Hepatocyte (in vitro differentiated cells): ENCODE results near the gene TIMM50.

Experiments used
- CTCF ChIP-seq: fragments of 200-600 bp; sonication (generic); IDR thresholded peaks from 2 replicates; pipeline ENCODE4 v1.5.1; 2016; ENCODE audit warnings: antibody characterized with exemption, mild to moderate bottlenecking; ENCODE audit not compliant: poor library complexity
- EZH2 ChIP-seq: fragments of 200-600 bp; sonication (generic); IDR thresholded peaks from 2 replicates; pipeline ENCODE4 v1.6.1; 2016; ENCODE audit warnings: antibody characterized with exemption, mild to moderate bottlenecking, borderline replicate concordance
- EZH2phosphoT487 ChIP-seq: fragments of 200-600 bp; sonication (generic); IDR thresholded peaks from one replicate; pipeline ENCODE4 v1.6.1; 2018; ENCODE audit warnings: antibody characterized with exemption, mild to moderate bottlenecking, low read depth, moderate library complexity; ENCODE audit not compliant: unreplicated experiment, severe bottlenecking

- TF ChIP-seq CTCF (no peak), EZH2phosphoT487 (no peak), EZH2 (no peak)
Observed at GRCh38 chr19:39507715-39508364, 27.2 kb downstream of the TIMM50 start.
